ENCODE results near the gene RNF141. TPM values are rescaled to one million over a fixed set of nuclear protein-coding genes. Genes with fewer than 3 reads are reported as not detected.

RNF141 gene
- total and polyA plus RNA-seq, 10 of the 15 experiments (the other 5 are each of a cell fraction or from before 2014, with no cell fraction given) = 7.6 to 36.8 (median 13.6) TPM

DNA sequence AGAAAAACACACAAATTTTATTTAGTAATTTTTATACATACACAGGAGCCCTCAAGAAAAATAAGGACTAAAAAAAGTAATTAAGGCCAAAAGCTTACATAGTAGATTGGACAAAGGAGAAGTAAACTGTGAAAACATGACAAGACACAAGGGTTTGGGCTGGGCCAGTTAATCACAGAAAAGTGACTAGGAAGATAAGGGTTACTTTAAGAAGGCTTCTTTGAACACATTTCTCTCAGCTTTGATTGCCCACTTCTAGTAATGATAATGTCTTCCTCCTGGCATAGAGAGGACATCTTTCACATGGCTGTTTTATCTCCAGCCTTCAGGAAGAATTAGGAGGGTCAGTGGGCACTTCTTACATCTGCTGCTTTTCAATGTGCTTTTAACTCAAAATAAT lies 3.4 kb downstream of the RNF141 start:
- no peak overlapping the region for H3K27ac ChIP-seq (ENCODE audit: control insufficient read depth, insufficient read depth)
- H2AFZ ChIP-seq (ENCODE audit: control insufficient read depth, low read depth, low read length) = no peak overlapping the region
- RAD21 ChIA-PET (ENCODE audit: unreplicated experiment) = no interaction called here
- no peak overlapping the region for H3K9ac ChIP-seq (ENCODE audit: control insufficient read depth, insufficient read depth, low read length)
- H3K36me3 ChIP-seq (ENCODE audit: control insufficient read depth in 2 of 2, insufficient read depth in 2 of 2, low read length in 1 of 2) = no peaks in the 10 kb centered on the region
- H3K79me2 ChIP-seq (ENCODE audit: control insufficient read depth, insufficient read depth, low read length) = no peaks in the 10 kb centered on the region
- in situ Hi-C loops (cut with MboI) (no loop called here), intact Hi-C loops (cut with micrococcal nuclease; ENCODE audit: unreplicated experiment) (no loop called here)
- no peak for DNase-seq (ENCODE audit: low read depth, low spot score)
- no peaks in the 10 kb centered on the region for H4K20me1 ChIP-seq (ENCODE audit: control insufficient read depth, insufficient read depth)
- H3K9me3 ChIP-seq (replicated peaks; ENCODE audit: control insufficient read depth, insufficient read depth, low read length) = no peaks in the 10 kb centered on the region; the same call in 2 of the 3 replicates
- TF ChIP-seq YY1 (IDR thresholded peaks at IDR 0.05; ENCODE audit: low read depth, low read length) = no peak
- TF ChIP-seq SPI1 (IDR thresholded peaks at IDR 0.05; ENCODE audit: borderline replicate concordance, insufficient read depth, low read depth, low read length) = no peak
- TF ChIP-seq FOXK2 (IDR thresholded peaks at IDR 0.05) = no peak
- TF ChIP-seq, protein P1, sequence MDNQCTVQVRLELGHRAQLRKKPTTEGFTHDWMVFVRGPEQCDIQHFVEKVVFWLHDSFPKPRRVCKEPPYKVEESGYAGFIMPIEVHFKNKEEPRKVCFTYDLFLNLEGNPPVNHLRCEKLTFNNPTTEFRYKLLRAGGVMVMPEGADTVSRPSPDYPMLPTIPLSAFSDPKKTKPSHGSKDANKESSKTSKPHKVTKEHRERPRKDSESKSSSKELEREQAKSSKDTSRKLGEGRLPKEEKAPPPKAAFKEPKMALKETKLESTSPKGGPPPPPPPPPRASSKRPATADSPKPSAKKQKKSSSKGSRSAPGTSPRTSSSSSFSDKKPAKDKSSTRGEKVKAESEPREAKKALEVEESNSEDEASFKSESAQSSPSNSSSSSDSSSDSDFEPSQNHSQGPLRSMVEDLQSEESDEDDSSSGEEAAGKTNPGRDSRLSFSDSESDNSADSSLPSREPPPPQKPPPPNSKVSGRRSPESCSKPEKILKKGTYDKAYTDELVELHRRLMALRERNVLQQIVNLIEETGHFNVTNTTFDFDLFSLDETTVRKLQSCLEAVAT (IDR thresholded peaks at IDR 0.05) = no peak
- TF ChIP-seq SMC3 (IDR thresholded peaks at IDR 0.05; ENCODE audit: borderline replicate concordance, low read length) = no peak
- TF ChIP-seq NRF1 (conservative IDR thresholded peaks at IDR 0.05; ENCODE audit: low read depth, low read length) = no peak
- no peak for TF ChIP-seq ASH2L (IDR thresholded peaks at IDR 0.05; ENCODE audit: borderline replicate concordance, low read depth)
- TF ChIP-seq CEBPB (IDR thresholded peaks at IDR 0.05; ENCODE audit: borderline replicate concordance in 1 of 2, low read depth in 2 of 2, low read length in 2 of 2) = no peak
- no peak for TF ChIP-seq GATAD2B (conservative IDR thresholded peaks at IDR 0.05; ENCODE audit: low read depth)
- TF ChIP-seq EED (IDR thresholded peaks at IDR 0.05; ENCODE audit: low read depth) = no peak
- no peak for TF ChIP-seq HCFC1 (IDR thresholded peaks at IDR 0.05; ENCODE audit: low read length)
- TF ChIP-seq KDM1A (IDR thresholded peaks at IDR 0.05; ENCODE audit: borderline replicate concordance) = no peak
- no peak for TF ChIP-seq ZNF207 (IDR thresholded peaks at IDR 0.05; ENCODE audit: borderline replicate concordance)
- CTCF ChIA-PET = interaction anchor here (1.0 to 1.1 kb wide), 3 partner anchors 9 to 171 kb away, joined by 3 to 4 read pairs (median 3); no protein-coding TSS in a partner anchor
- H3K4me1 ChIP-seq (ENCODE audit: control insufficient read depth, insufficient read depth, low read length) = peaks cover 5% of the 10 kb centered on the region
- H3K4me3 ChIP-seq = no peak overlapping the region
- H3K4me2 ChIP-seq (ENCODE audit: control insufficient read depth, insufficient read depth) = no peak overlapping the region
- H3K27me3 ChIP-seq (replicated peaks in 1 of 2; ENCODE audit: control insufficient read depth in 2 of 2, insufficient read depth in 2 of 2, low read length in 1 of 2) = peaks cover 0 to 5% of the 10 kb centered on the region in 2 experiments; a peak in 1 of 4 replicates
- SMC1A ChIA-PET (ENCODE audit: uncharacterized antibody, unreplicated experiment) = interaction anchor here (1.1 kb wide), 1 partner anchor 76 kb away, joined by 4 read pairs; no protein-coding TSS in a partner anchor
- no peak for ATAC-seq
- BruUV-seq (replicated peaks) = no TSS peak
- POLR2A ChIA-PET = interaction anchor here (0.6 to 1.1 kb wide), 2 partner anchors 77 to 729 kb away, joined by 3 to 5 read pairs; no protein-coding TSS in a partner anchor
- no peak for FAIRE-seq

All from GM12878 (cell line).